Measurements from ENCODE around the gene NRXN3.

GRCh38 chr14:78156196-78156595 is 14.0 kb upstream of the NRXN3 start:
- TF ChIP-seq CTCF (IDR thresholded peaks at IDR 0.05) (no peak), CHD2 (IDR thresholded peaks at IDR 0.05; ENCODE audit: low read length, partially characterized antibody) (no peak), TAF1 (IDR thresholded peaks at IDR 0.05; ENCODE audit: borderline replicate concordance, low read depth, low read length) (no peak)

Measured in SK-N-SH (cell line).